H9 (cell line): ENCODE results near the gene MOB3A. TPM values are rescaled to one million over a fixed set of nuclear protein-coding genes. Genes with fewer than 3 reads are reported as not detected.

Experiments used
- DNase-seq: peaks from one replicate; pipeline ENCODE4 v3.0.0-alpha.2; 2017
- H2AFZ ChIP-seq: one replicate; pipeline ENCODE4 v1.6.1; 2013; ENCODE audit warnings: mild to moderate bottlenecking, low read length, control low read depth, moderate library complexity
- H2AK5ac ChIP-seq: 2 replicates; pipeline ENCODE4 v1.6.1; 2013; ENCODE audit warnings: low read length, control low read depth, mixed read lengths; ENCODE audit not compliant: insufficient read length
- H2BK120ac ChIP-seq: one replicate; pipeline ENCODE4 v1.6.1; 2013; ENCODE audit warnings: low read depth, mild to moderate bottlenecking, low read length, control low read depth, inconsistent platforms; ENCODE audit not compliant: poor library complexity, severe bottlenecking
- H2BK12ac ChIP-seq: 2 replicates; pipeline ENCODE4 v1.6.1; 2013; ENCODE audit warnings: low read length, control low read depth, mixed read lengths, low read depth; ENCODE audit not compliant: insufficient read length
- H2BK15ac ChIP-seq: 2 replicates; pipeline ENCODE4 v1.6.1; 2013; ENCODE audit warnings: low read depth, low read length, control low read depth
- H2BK20ac ChIP-seq: one replicate; pipeline ENCODE4 v1.6.1; 2013; ENCODE audit warnings: low read depth, mild to moderate bottlenecking, low read length, control low read depth, inconsistent platforms; ENCODE audit not compliant: poor library complexity, severe bottlenecking
- H2BK5ac ChIP-seq: 2 replicates; pipeline ENCODE4 v1.6.1; 2013; ENCODE audit warnings: low read length, control low read depth, mixed read lengths; ENCODE audit not compliant: insufficient read length
- H3K14ac ChIP-seq: 2 replicates; pipeline ENCODE4 v1.6.1; 2013; ENCODE audit warnings: low read length, control low read depth; ENCODE audit not compliant: insufficient read depth
- H3K18ac ChIP-seq: 2 replicates; pipeline ENCODE4 v1.6.1; 2013; ENCODE audit warnings: low read depth, mild to moderate bottlenecking, mixed read lengths, low read length, control low read depth; ENCODE audit not compliant: insufficient read length
- H3K23ac ChIP-seq: 2 replicates; pipeline ENCODE4 v1.6.1; 2013; ENCODE audit warnings: low read length, control low read depth, mixed read lengths, low read depth; ENCODE audit not compliant: insufficient read length
- H3K23me2 ChIP-seq: 2 replicates; pipeline ENCODE4 v1.6.1; 2013; ENCODE audit warnings: low read depth, mild to moderate bottlenecking, mixed read lengths, low read length, control low read depth; ENCODE audit not compliant: insufficient read length, poor library complexity, severe bottlenecking
- H3K27ac ChIP-seq: 2 replicates; pipeline ENCODE4 v1.5.1; 2013; ENCODE audit warnings: low read length, control low read depth, mixed read lengths, low read depth; ENCODE audit not compliant: insufficient read length
- H3K27me3 ChIP-seq: 2 replicates; pipeline ENCODE4 v1.6.1; 2013; ENCODE audit warnings: low read length, control low read depth, inconsistent platforms; ENCODE audit not compliant: insufficient read depth
- H3K4ac ChIP-seq: 2 replicates; pipeline ENCODE4 v1.6.1; 2013; ENCODE audit warnings: low read depth, mild to moderate bottlenecking, control low read depth, inconsistent platforms, low read length, moderate library complexity
- H3K4me1 ChIP-seq: 2 replicates; pipeline ENCODE4 v1.6.1; 2013; ENCODE audit warnings: low read length, control low read depth, inconsistent platforms; ENCODE audit not compliant: insufficient read depth
- H3K4me2 ChIP-seq: 2 replicates; pipeline ENCODE4 v1.6.1; 2013; ENCODE audit warnings: low read length, control low read depth, mixed read lengths; ENCODE audit not compliant: insufficient read length, insufficient read depth
- H3K56ac ChIP-seq: 2 replicates; pipeline ENCODE4 v1.6.1; 2013; ENCODE audit warnings: low read depth, mild to moderate bottlenecking, mixed read lengths, low read length, control low read depth; ENCODE audit not compliant: insufficient read length
- H3K79me1 ChIP-seq: 2 replicates; pipeline ENCODE4 v1.6.1; 2013; ENCODE audit warnings: low read depth, mild to moderate bottlenecking, moderate library complexity, low read length, control low read depth, inconsistent platforms; ENCODE audit not compliant: insufficient read depth, poor library complexity, severe bottlenecking
- H3K79me2 ChIP-seq: 2 replicates; pipeline ENCODE4 v1.6.1; 2013; ENCODE audit warnings: low read length, control low read depth, inconsistent platforms; ENCODE audit not compliant: insufficient read depth
- H3K9ac ChIP-seq: 2 replicates; pipeline ENCODE4 v1.6.1; 2013; ENCODE audit warnings: low read length, control low read depth, mixed read lengths; ENCODE audit not compliant: insufficient read length; ENCODE audit errors: extremely low read depth
- H3K9me3 ChIP-seq: one replicate; pipeline ENCODE4 v1.6.1; 2013; ENCODE audit warnings: low read depth, low read length, inconsistent platforms; ENCODE audit not compliant: control insufficient read depth
- H3T11ph ChIP-seq: one replicate; pipeline ENCODE4 v1.6.1; 2013; ENCODE audit warnings: mild to moderate bottlenecking, low read length, control low read depth, inconsistent platforms
- H4K20me1 ChIP-seq: one replicate; pipeline ENCODE4 v1.6.1; 2013; ENCODE audit not compliant: control insufficient read depth, insufficient read length, insufficient read depth
- H4K5ac ChIP-seq: 2 replicates; pipeline ENCODE4 v1.6.1; 2013; ENCODE audit warnings: low read depth, mild to moderate bottlenecking, mixed read lengths, low read length, control low read depth; ENCODE audit not compliant: insufficient read length
- H4K8ac ChIP-seq: replicated peaks from 2 replicates; pipeline ENCODE4 v1.6.1; 2013; ENCODE audit warnings: low read length, control low read depth, mixed read lengths, low read depth; ENCODE audit not compliant: insufficient read length
- H4K91ac ChIP-seq: 2 replicates; pipeline ENCODE4 v1.6.1; 2013; ENCODE audit warnings: low read depth, mild to moderate bottlenecking, moderate library complexity, mixed read lengths, low read length, control low read depth; ENCODE audit not compliant: insufficient read length
- H3K27ac Mint-ChIP-seq, 3 experiments: 2 replicates in 2 of 3; 3 replicates in 1 of 3; pipeline ENCODE4 v1.8.0; 2020 to 2021; ENCODE audit warnings: mixed read lengths in 3 of 3, mild to moderate bottlenecking in 1 of 3, moderate library complexity in 1 of 3
- H3K27me3 Mint-ChIP-seq: 2 replicates; pipeline ENCODE4 v1.8.0; 2021; ENCODE audit warnings: low read depth, mild to moderate bottlenecking, moderate library complexity, mixed read lengths
- H3K36me3 Mint-ChIP-seq, 3 experiments: 2 replicates in 2 of 3; 3 replicates in 1 of 3; pipeline ENCODE4 v1.8.0; 2020 to 2021; ENCODE audit warnings: low read depth in 3 of 3, mixed read lengths in 3 of 3; ENCODE audit not compliant: insufficient read depth in 1 of 3
- H3K4me1 Mint-ChIP-seq, 2 experiments: 2 replicates each; pipeline ENCODE4 v1.8.0; 2020; ENCODE audit warnings: mixed read lengths in 2 of 2
- H3K4me3 Mint-ChIP-seq, 2 experiments: 2 replicates in 1 of 2; 3 replicates in 1 of 2; pipeline ENCODE4 v1.8.0; 2020 to 2021; ENCODE audit warnings: mild to moderate bottlenecking in 2 of 2, mixed read lengths in 2 of 2, moderate library complexity in 1 of 2
- H3K9me3 Mint-ChIP-seq, 2 experiments: 2 replicates in 1 of 2; 3 replicates in 1 of 2; pipeline ENCODE4 v1.8.0; 2020; ENCODE audit warnings: mild to moderate bottlenecking in 2 of 2, mixed read lengths in 2 of 2, moderate library complexity in 1 of 2
- WGBS: extraction: QIAGEN DNeasy Blood & Tissue Kit; methylation state at CpG from one replicate; pipeline ENCODE4 v1.1.7; 2013; ENCODE audit warnings: missing lambda C conversion rate, low lambda C conversion rate, mixed read lengths; ENCODE audit not compliant: insufficient read length; ENCODE audit errors: extremely low coverage; 5-methylcytosine and 5-hydroxymethylcytosine counted together
- total RNA-seq: library from RNA; stranded (reverse); gene quantifications from 2 replicates; pipeline ENCODE4 v1.2.1, GENCODE V29; 2021
- TF ChIP-seq, protein P1 (sequence below): fragments of 200-600 bp; sonication (generic); conservative IDR thresholded peaks from 3 replicates; pipeline ENCODE4 v1.8.0; 2021; ENCODE audit warnings: antibody characterized with exemption, mild to moderate bottlenecking

The MOB3A gene
- total RNA-seq, 1 experiment from 2014 or later, result 11.5 TPM

DNA sequence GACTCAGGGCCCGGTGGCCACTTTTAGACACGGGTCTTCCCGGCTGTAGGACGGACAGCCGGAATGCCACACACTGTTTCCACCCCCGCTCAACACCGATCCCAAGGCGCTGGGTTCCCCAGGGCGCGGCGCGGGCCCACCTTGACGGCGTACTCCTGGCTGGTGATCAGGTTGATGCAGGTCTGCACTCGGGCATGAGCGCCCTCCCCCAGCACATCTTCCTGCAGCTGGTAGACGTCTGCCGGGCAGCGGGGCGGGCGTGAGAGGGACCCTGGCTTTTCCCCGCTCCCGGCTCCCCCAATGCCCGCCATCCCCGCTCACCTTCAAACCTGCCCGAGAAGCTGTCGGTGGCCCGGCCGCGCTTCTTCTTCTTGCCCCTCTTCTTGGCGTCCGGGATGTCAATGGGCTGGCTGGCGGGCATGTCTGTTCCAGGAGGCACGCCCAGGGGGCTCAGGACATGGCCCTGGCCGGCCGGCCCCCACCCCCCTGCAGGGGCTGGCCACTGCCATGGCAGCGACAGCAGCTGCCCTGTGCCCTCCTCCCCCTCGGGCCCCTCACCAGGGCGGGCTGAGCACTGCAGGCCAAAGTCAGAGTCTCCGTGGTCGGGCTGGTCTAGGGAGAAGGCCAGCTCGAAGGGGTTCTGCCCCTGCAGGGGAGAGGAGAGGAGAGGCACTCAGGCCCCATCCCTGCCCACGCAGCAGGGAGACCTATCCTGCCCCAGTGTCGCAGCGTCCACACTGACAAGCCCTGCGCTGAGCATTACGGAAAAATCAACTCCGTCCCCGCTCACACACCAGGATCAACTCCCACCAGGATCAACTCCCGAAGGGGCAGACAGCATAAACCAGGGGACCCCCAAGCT, 49.8 kb downstream of the MOB3A start:
- H3K23me2 ChIP-seq, result peaks cover 9% of the 10 kb centered on the region
- H2BK20ac ChIP-seq, result no peak overlapping the region
- no peak overlapping the region for H4K5ac ChIP-seq
- no peak overlapping the region for H3K4ac ChIP-seq
- Mint-ChIP-seq H3K27me3 (no peaks in the 10 kb centered on the region), H3K9me3 (no peaks in the 10 kb centered on the region), H3K27ac (no peak overlapping the region), H3K36me3 (peaks cover 3 to 11% (median 8%) of the 10 kb centered on the region in 3 experiments; a peak in 5 of 7 replicates), H3K4me1 (peaks cover 12 to 16% of the 10 kb centered on the region in 2 experiments), H3K4me3 (no peak overlapping the region)
- H3K4me2 ChIP-seq, result no peak overlapping the region
- H2AK5ac ChIP-seq, result no peak overlapping the region
- H3K9ac ChIP-seq, result no peak overlapping the region
- H3K27me3 ChIP-seq, result no peaks in the 10 kb centered on the region
- H3K79me2 ChIP-seq, result peaks cover 11% of the 10 kb centered on the region; the same call in 1 of the 2 replicates
- H3K9me3 ChIP-seq, result no peaks in the 10 kb centered on the region
- peak; percentile 25 for DNase-seq
- peaks cover 2% of the 10 kb centered on the region for H4K20me1 ChIP-seq
- TF ChIP-seq, protein P1, sequence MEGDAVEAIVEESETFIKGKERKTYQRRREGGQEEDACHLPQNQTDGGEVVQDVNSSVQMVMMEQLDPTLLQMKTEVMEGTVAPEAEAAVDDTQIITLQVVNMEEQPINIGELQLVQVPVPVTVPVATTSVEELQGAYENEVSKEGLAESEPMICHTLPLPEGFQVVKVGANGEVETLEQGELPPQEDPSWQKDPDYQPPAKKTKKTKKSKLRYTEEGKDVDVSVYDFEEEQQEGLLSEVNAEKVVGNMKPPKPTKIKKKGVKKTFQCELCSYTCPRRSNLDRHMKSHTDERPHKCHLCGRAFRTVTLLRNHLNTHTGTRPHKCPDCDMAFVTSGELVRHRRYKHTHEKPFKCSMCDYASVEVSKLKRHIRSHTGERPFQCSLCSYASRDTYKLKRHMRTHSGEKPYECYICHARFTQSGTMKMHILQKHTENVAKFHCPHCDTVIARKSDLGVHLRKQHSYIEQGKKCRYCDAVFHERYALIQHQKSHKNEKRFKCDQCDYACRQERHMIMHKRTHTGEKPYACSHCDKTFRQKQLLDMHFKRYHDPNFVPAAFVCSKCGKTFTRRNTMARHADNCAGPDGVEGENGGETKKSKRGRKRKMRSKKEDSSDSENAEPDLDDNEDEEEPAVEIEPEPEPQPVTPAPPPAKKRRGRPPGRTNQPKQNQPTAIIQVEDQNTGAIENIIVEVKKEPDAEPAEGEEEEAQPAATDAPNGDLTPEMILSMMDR, result no peak
- no peak overlapping the region for H4K8ac ChIP-seq
- no peak overlapping the region for H2AFZ ChIP-seq
- no peak overlapping the region for H2BK120ac ChIP-seq
- no peak overlapping the region for H3T11ph ChIP-seq
- no peak overlapping the region for H4K91ac ChIP-seq
- no CpG with 5 or more reads among the region's 50 CpGs for WGBS
- H3K27ac ChIP-seq, result no peak overlapping the region
- peaks cover 3% of the 10 kb centered on the region for H3K79me1 ChIP-seq
- no peak overlapping the region for H2BK12ac ChIP-seq
- no peak overlapping the region for H3K14ac ChIP-seq
- no peak overlapping the region for H2BK15ac ChIP-seq
- no peak overlapping the region for H3K23ac ChIP-seq
- H2BK5ac ChIP-seq, result no peak overlapping the region
- no peak overlapping the region for H3K18ac ChIP-seq
- no peaks in the 10 kb centered on the region; the same call in 1 of the 2 replicates for H3K4me1 ChIP-seq
- H3K56ac ChIP-seq, result no peak overlapping the region
